Measurements from ENCODE around the gene NKX6-2. TPM values are rescaled to one million over a fixed set of nuclear protein-coding genes. Genes with fewer than 3 reads are reported as not detected.
A peak's percentile ranks its signal among the peaks of the same experiment; 100 is the strongest.
"Not testable (repeated sequence)": the region's sequence is repeated elsewhere in the genome, so short reads cannot be mapped to it uniquely, and the experiment has no call there.

The NKX6-2 gene
- total RNA-seq, 6 experiments from 2014 or later = not detected

GRCh38 chr10:132745511-132745910 is 40.4 kb downstream of the NKX6-2 start:
- peaks cover 9% of the 10 kb centered on the region for H3K4me1 Mint-ChIP-seq (ENCODE audit: low read depth)
- no peak overlapping the region for H3K27ac Mint-ChIP-seq
- no peaks in the 10 kb centered on the region for H3K9me3 Mint-ChIP-seq
- H3K27me3 Mint-ChIP-seq (ENCODE audit: insufficient read depth) = no peaks in the 10 kb centered on the region; the same call in 1 of the 2 replicates
- peaks cover 7% of the 10 kb centered on the region; the same call in 1 of the 2 replicates for H3K36me3 Mint-ChIP-seq (ENCODE audit: low read depth)
- DNase-seq = no peak
- H3K4me3 Mint-ChIP-seq = no peak overlapping the region
- no peak for TF ChIP-seq CTCF (IDR thresholded peaks at IDR 0.05)

GRCh38 chr10:132744839-132745238 is 41.1 kb downstream of the NKX6-2 start:
- Mint-ChIP-seq H3K27ac (no peak overlapping the region), H3K9me3 (no peaks in the 10 kb centered on the region), H3K27me3 (ENCODE audit: insufficient read depth) (no peaks in the 10 kb centered on the region; the same call in 1 of the 2 replicates), H3K4me3 (no peak overlapping the region), H3K36me3 (ENCODE audit: low read depth) (peaks cover 7% of the 10 kb centered on the region; the same call in 1 of the 2 replicates), H3K4me1 (ENCODE audit: low read depth) (peaks cover 9% of the 10 kb centered on the region)
- no peak for DNase-seq
- TF ChIP-seq CTCF (IDR thresholded peaks at IDR 0.05) = no peak

GRCh38 chr10:132743925-132744490 is 41.9 kb downstream of the NKX6-2 start:
- 0 out of 2 replicates have a peak, but pooled peaks cover 6% of the 10 kb centered on the region for H3K36me3 Mint-ChIP-seq (ENCODE audit: low read depth)
- no peak for TF ChIP-seq CTCF (IDR thresholded peaks at IDR 0.05)
- no peaks in the 10 kb centered on the region for H3K9me3 Mint-ChIP-seq
- DNase-seq = no peak
- H3K27ac Mint-ChIP-seq = no peak overlapping the region; the same call in 1 of the 2 replicates
- no peak overlapping the region for H3K4me3 Mint-ChIP-seq
- H3K4me1 Mint-ChIP-seq (ENCODE audit: low read depth) = peaks cover 9% of the 10 kb centered on the region
- no peaks in the 10 kb centered on the region; the same call in 1 of the 2 replicates for H3K27me3 Mint-ChIP-seq (ENCODE audit: insufficient read depth)

- H3K4me1 Mint-ChIP-seq (ENCODE audit: low read depth); H3K36me3 Mint-ChIP-seq (ENCODE audit: low read depth); H3K9me3 Mint-ChIP-seq; H3K4me3 Mint-ChIP-seq; H3K27ac Mint-ChIP-seq; H3K27me3 Mint-ChIP-seq (ENCODE audit: insufficient read depth): not testable (repeated sequence)
- peak; percentile 53 for DNase-seq
Observed at GRCh38 chr10:132743196-132743924, 42.6 kb downstream of the NKX6-2 start.

GRCh38 chr10:132742837-132743194 is 43.1 kb downstream of the NKX6-2 start:
- H3K9me3 Mint-ChIP-seq = no peaks in the 10 kb centered on the region
- H3K4me3 Mint-ChIP-seq = no peak overlapping the region
- peaks cover 9% of the 10 kb centered on the region for H3K4me1 Mint-ChIP-seq (ENCODE audit: low read depth)
- H3K27ac Mint-ChIP-seq = no peak overlapping the region
- TF ChIP-seq CTCF (IDR thresholded peaks at IDR 0.05) = no peak
- no peaks in the 10 kb centered on the region; the same call in 1 of the 2 replicates for H3K27me3 Mint-ChIP-seq (ENCODE audit: insufficient read depth)
- no peak for DNase-seq
- 0 out of 2 replicates have a peak, but pooled peaks cover 6% of the 10 kb centered on the region for H3K36me3 Mint-ChIP-seq (ENCODE audit: low read depth)

GRCh38 chr10:132742167-132742836 is 43.6 kb downstream of the NKX6-2 start:
- Mint-ChIP-seq H3K36me3 (ENCODE audit: low read depth) (0 out of 2 replicates have a peak, but pooled peaks cover 6% of the 10 kb centered on the region), H3K27ac (no peak overlapping the region), H3K4me3 (no peak overlapping the region), H3K9me3 (no peaks in the 10 kb centered on the region), H3K4me1 (ENCODE audit: low read depth) (peaks cover 9% of the 10 kb centered on the region), H3K27me3 (ENCODE audit: insufficient read depth) (no peaks in the 10 kb centered on the region; the same call in 1 of the 2 replicates)
- no peak for TF ChIP-seq CTCF (IDR thresholded peaks at IDR 0.05)
- DNase-seq = no peak

Measured in HFFc6 (cell line).